IMR-90 (cell line): ENCODE measurements around the gene FGF19. TPM values are rescaled to one million over a fixed set of nuclear protein-coding genes. Genes with fewer than 3 reads are reported as not detected.

Experiments used
- ATAC-seq: fragments of 200-7000 bp; cut with Tn5 transposase; 2 replicates; pipeline ENCODE4 v1.9.1; 2020; ENCODE audit warnings: low read depth, mild to moderate bottlenecking, moderate library complexity
- BruUV-seq: library from RNA; stranded (reverse); fragments of 400-500 nt; replicated peaks from 2 replicates; lab custom pipeline; 2021; lab: Mats Ljungman, UMichigan
- CTCF ChIA-PET: fragments of 300-600 bp; formaldehyde crosslinking; extraction: SDS; loops from one replicate; lab custom pipeline; 2021; ENCODE audit warnings: antibody characterized with exemption; lab: Yijun Ruan, JAX
- POLR2A ChIA-PET: fragments of 300-600 bp; sonication (Branson Sonifier 250); formaldehyde crosslinking; loops from one replicate; lab custom pipeline; 2022; ENCODE audit warnings: antibody characterized with exemption; ENCODE audit not compliant: unreplicated experiment; lab: Charles Lee
- DNase-seq: peaks from one replicate; pipeline ENCODE4 v3.0.0; 2013
- H2AFZ ChIP-seq: replicated peaks from 2 replicates; pipeline ENCODE3; 2013; ENCODE audit warnings: low read length, mild to moderate bottlenecking; ENCODE audit not compliant: poor library complexity
- H2AK5ac ChIP-seq: 2 replicates; pipeline ENCODE4 v1.6.1; 2013; ENCODE audit warnings: low read depth, low read length, inconsistent platforms
- H2AK9ac ChIP-seq: replicated peaks from 2 replicates; pipeline ENCODE3; 2013; ENCODE audit warnings: mild to moderate bottlenecking, low read depth, low read length, moderate library complexity; ENCODE audit not compliant: poor library complexity
- H2BK120ac ChIP-seq: 2 replicates; pipeline ENCODE4 v1.6.1; 2013; ENCODE audit warnings: low read depth, low read length, inconsistent platforms
- H2BK15ac ChIP-seq: 3 replicates; pipeline ENCODE4 v1.6.1; 2013; ENCODE audit warnings: low read depth, low read length, inconsistent platforms
- H2BK20ac ChIP-seq: 2 replicates; pipeline ENCODE4 v1.6.1; 2013; ENCODE audit warnings: low read depth, mild to moderate bottlenecking, inconsistent platforms, low read length, moderate library complexity
- H2BK5ac ChIP-seq: 2 replicates; pipeline ENCODE4 v1.6.1; 2013; ENCODE audit warnings: mild to moderate bottlenecking, low read depth, low read length, inconsistent platforms; ENCODE audit not compliant: poor library complexity, severe bottlenecking
- H3K14ac ChIP-seq: replicated peaks from 2 replicates; pipeline ENCODE4 v1.6.1; 2013; ENCODE audit warnings: low read depth, low read length, inconsistent platforms
- H3K18ac ChIP-seq: 2 replicates; pipeline ENCODE4 v1.6.1; 2013; ENCODE audit warnings: low read depth, low read length, control low read depth
- H3K23ac ChIP-seq: 2 replicates; pipeline ENCODE4 v1.6.1; 2013; ENCODE audit warnings: low read depth, low read length, inconsistent platforms
- H3K27ac ChIP-seq: 2 replicates; pipeline ENCODE4 v1.5.1; 2013; ENCODE audit warnings: mild to moderate bottlenecking, control low read depth, low read length; ENCODE audit not compliant: insufficient read depth
- H3K27me3 ChIP-seq: 2 replicates; pipeline ENCODE4 v1.6.1; 2013; ENCODE audit warnings: low read length; ENCODE audit not compliant: control insufficient read depth, insufficient read depth
- H3K36me3 ChIP-seq: 2 replicates; pipeline ENCODE4 v1.6.1; 2013; ENCODE audit warnings: low read length, mixed read lengths; ENCODE audit not compliant: control insufficient read depth, insufficient read depth
- H3K4ac ChIP-seq: 2 replicates; pipeline ENCODE4 v1.6.1; 2013; ENCODE audit warnings: low read depth, low read length, inconsistent platforms
- H3K4me1 ChIP-seq: 2 replicates; pipeline ENCODE4 v1.6.1; 2013; ENCODE audit warnings: low read length, mixed read lengths; ENCODE audit not compliant: control insufficient read depth, insufficient read depth
- H3K4me2 ChIP-seq: 2 replicates; pipeline ENCODE4 v1.6.1; 2013; ENCODE audit warnings: low read depth, mild to moderate bottlenecking, control low read depth, low read length, moderate library complexity
- H3K4me3 ChIP-seq: 2 replicates; pipeline ENCODE4 v1.5.1; 2013; ENCODE audit warnings: low read depth, mild to moderate bottlenecking, control low read depth, low read length, moderate library complexity; ENCODE audit not compliant: insufficient read depth
- H3K56ac ChIP-seq: 2 replicates; pipeline ENCODE4 v1.6.1; 2013; ENCODE audit warnings: low read length, inconsistent platforms; ENCODE audit not compliant: insufficient read depth; ENCODE audit errors: extremely low read depth
- H3K79me1 ChIP-seq, 2 experiments: 2 replicates each; pipeline ENCODE4 v1.6.1; 2013; ENCODE audit warnings: low read length in 2 of 2, inconsistent platforms in 1 of 2, low read depth in 1 of 2
- H3K9ac ChIP-seq: 2 replicates; pipeline ENCODE4 v1.6.1; 2013; ENCODE audit warnings: low read depth, low read length, control low read depth
- H3K9me1 ChIP-seq: 2 replicates; pipeline ENCODE4 v1.6.1; 2013; ENCODE audit warnings: low read length, inconsistent platforms; ENCODE audit not compliant: insufficient read depth
- H3K9me3 ChIP-seq: 2 replicates; pipeline ENCODE4 v1.6.1; 2013; ENCODE audit warnings: low read length; ENCODE audit not compliant: control insufficient read depth, insufficient read depth
- H4K20me1 ChIP-seq: 2 replicates; pipeline ENCODE4 v1.6.1; 2013; ENCODE audit warnings: low read length, inconsistent platforms; ENCODE audit not compliant: insufficient read depth
- H4K5ac ChIP-seq: 2 replicates; pipeline ENCODE4 v1.6.1; 2013; ENCODE audit warnings: mild to moderate bottlenecking, low read depth, low read length, control low read depth
- H4K8ac ChIP-seq, 2 experiments: 2 replicates each; pipeline ENCODE4 v1.6.1; 2013; ENCODE audit warnings: low read depth in 2 of 2, low read length in 2 of 2, control low read depth in 1 of 2, inconsistent platforms in 1 of 2
- H4K91ac ChIP-seq: 2 replicates; pipeline ENCODE4 v1.6.1; 2013; ENCODE audit warnings: low read depth, low read length, inconsistent platforms; ENCODE audit not compliant: insufficient read depth
- CHD1 ChIP-seq: IDR thresholded peaks from 2 replicates; pipeline ENCODE4 v1.6.1; 2012; ENCODE audit warnings: low read depth, low read length, improper control_type of control experiment
- FOS ChIP-seq: fragments of 150-350 bp; IDR thresholded peaks from 2 replicates; pipeline ENCODE4 v1.6.1; 2016; ENCODE audit warnings: low read depth, low read length
- MAFK ChIP-seq: IDR thresholded peaks from 2 replicates; pipeline ENCODE4 v1.6.1; 2012; ENCODE audit warnings: low read depth, low read length, improper control_type of control experiment
- RFX5 ChIP-seq: IDR thresholded peaks from 2 replicates; pipeline ENCODE4 v1.8.0; 2012; ENCODE audit warnings: low read depth, mild to moderate bottlenecking, low read length, moderate library complexity
- SMC3 ChIP-seq: fragments of 150-350 bp; IDR thresholded peaks from 2 replicates; pipeline ENCODE4 v1.6.1; 2016; ENCODE audit warnings: low read depth, mild to moderate bottlenecking, antibody characterized with exemption, low read length, moderate library complexity
- USF2 ChIP-seq: fragments of 150-350 bp; IDR thresholded peaks from 2 replicates; pipeline ENCODE4 v1.6.1; 2017; ENCODE audit warnings: mild to moderate bottlenecking, antibody characterized with exemption, low read length, low read depth
- WGBS, 2 experiments: methylation state at CpG; one replicate each; pipeline versions ENCODE4 v1.1.5 to v1.1.7; 2013; ENCODE audit warnings: missing lambda C conversion rate in 2 of 2; ENCODE audit not compliant: insufficient read length in 1 of 2; ENCODE audit errors: extremely low coverage in 2 of 2; 5-methylcytosine and 5-hydroxymethylcytosine counted together
- dilution Hi-C: fragments of 300-500 bp; cut with HindIII; formaldehyde crosslinking; loops from one replicate; pipeline ENCODE4 v1.14.3; 2018; ENCODE audit warnings: low sequenced_read_pairs; ENCODE audit not compliant: unreplicated experiment
- in situ Hi-C: fragments of 300-500 bp; cut with MboI; formaldehyde crosslinking; loops from 3 replicates; pipeline ENCODE4 v1.14.3; 2019; ENCODE audit warnings: low sequenced_read_pairs, inconsistent platforms, mixed read lengths
- intact Hi-C: fragments of 100-400 bp; cut with micrococcal nuclease; formaldehyde crosslinking; loops from 2 replicates; pipeline ENCODE4 v1.10.0; 2022
- polyA plus RNA-seq, 3 experiments: library from polyadenylated mRNA; depleted of rRNA; stranded (reverse); fragments of >200 nt; gene quantifications; 2 replicates each; pipeline ENCODE4 v1.2.3, GENCODE V29; 2012; ENCODE audit warnings: low replicate concordance in 1 of 3
- total RNA-seq: library from RNA; depleted of rRNA; stranded (reverse); fragments of >200 nt; gene quantifications from 2 replicates; pipeline ENCODE4 v1.2.3, GENCODE V29; 2012

FGF19 gene
- total and polyA plus RNA-seq, 2 of the 4 experiments (the other 2 are of a cell fraction): not detected

- Histone ChIP-seq H2BK15ac (no peak overlapping the region), H2AFZ (no peak overlapping the region), H3K27ac (no peak overlapping the region), H3K4me3 (no peak overlapping the region), H2BK5ac (no peak overlapping the region), H3K14ac (no peak overlapping the region), H4K91ac (no peak overlapping the region), H4K8ac (no peak overlapping the region), H3K79me1 (no peaks in the 10 kb centered on the region), H3K18ac (no peak overlapping the region), H3K23ac (no peak overlapping the region), H3K27me3 (peaks cover 7% of the 10 kb centered on the region), H4K5ac (no peak overlapping the region), H3K36me3 (no peaks in the 10 kb centered on the region), H3K9me1 (no peaks in the 10 kb centered on the region), H2AK5ac (no peak overlapping the region), H2BK20ac (no peak overlapping the region), H3K4me1 (no peaks in the 10 kb centered on the region), H4K20me1 (0 out of 2 replicates have a peak, but pooled peaks cover 4% of the 10 kb centered on the region), H3K4ac (no peak overlapping the region), H3K9ac (no peak overlapping the region), H3K56ac (no peak overlapping the region), H2AK9ac (no peak overlapping the region), H3K9me3 (peaks cover 6% of the 10 kb centered on the region), H3K4me2 (no peak overlapping the region), H2BK120ac (no peak overlapping the region)
- CTCF ChIA-PET: no interaction called here
- POLR2A ChIA-PET: no interaction called here
- no CpG with 5 or more reads among the region's 5 CpGs for WGBS, 2 experiments
- no peak for DNase-seq
- in situ Hi-C loops: loop anchor here (5.0 kb wide), 2 partner anchors 203 to 508 kb away; no protein-coding TSS in a partner anchor
- intact Hi-C loops: no loop called here
- BruUV-seq: no TSS peak
- TF ChIP-seq CHD1 (no peak), USF2 (no peak), SMC3 (no peak), MAFK (no peak), RFX5 (no peak), FOS (no peak)
- dilution Hi-C loops: no loop called here
- no peak for ATAC-seq
Observed at GRCh38 chr11:69689484-69690319, 14.1 kb downstream of the FGF19 start.
